Gastroesophageal sphincter (tissue), 4 donors: ENCODE results near the gene EFHD2. TPM values are rescaled to one million over a fixed set of nuclear protein-coding genes. Genes with fewer than 3 reads are reported as not detected.

Experiments used
- ATAC-seq: fragments of 150-250 bp; one replicate; pipeline ENCODE4 v1.9.1; 2016; ENCODE audit warnings: mild to moderate bottlenecking, moderate library complexity
- H3K27ac ChIP-seq, 4 donors: fragments of 200-600 bp; sonication (generic) in 3 of 4; 1 replicate in 3 of 4; 2 replicates in 1 of 4; pipeline ENCODE4 v1.5.1; 2016 to 2019
- H3K27me3 ChIP-seq: fragments of 200-600 bp; sonication (generic); one replicate; pipeline ENCODE4 v1.5.1; 2019
- H3K36me3 ChIP-seq, 2 donors: fragments of 200-600 bp; sonication (generic); one replicate each; pipeline ENCODE4 v1.5.1; 2019; ENCODE audit warnings: control low read depth in 1 of 2
- H3K4me1 ChIP-seq, 3 donors: fragments of 200-600 bp; sonication (generic); 1 replicate in 2 of 3; 2 replicates in 1 of 3; pipeline ENCODE4 v1.5.1; 2016 to 2019; ENCODE audit warnings: control low read depth in 2 of 3
- H3K4me3 ChIP-seq, 2 donors: fragments of 200-600 bp; sonication (generic); one replicate each; pipeline ENCODE4 v1.5.1; 2019; ENCODE audit warnings: mild to moderate bottlenecking in 1 of 2, moderate library complexity in 1 of 2
- H3K9me3 ChIP-seq, 3 donors: fragments of 200-600 bp; sonication (generic); one replicate each; pipeline ENCODE4 v1.5.1; 2017 to 2019; ENCODE audit warnings: control low read depth in 2 of 3
- EP300 ChIP-seq: sonication (generic); formaldehyde crosslinking; IDR thresholded peaks from one replicate; pipeline ENCODE4 v1.6.1; 2017; ENCODE audit warnings: antibody characterized with exemption, mild to moderate bottlenecking
- POLR2A ChIP-seq, 2 donors: fragments of 450-650 bp; IDR thresholded peaks; one replicate each; pipeline ENCODE4 v1.6.1; 2017; ENCODE audit warnings: antibody characterized with exemption in 2 of 2, mild to moderate bottlenecking in 2 of 2, moderate library complexity in 1 of 2
- POLR2AphosphoS5 ChIP-seq: sonication (generic); formaldehyde crosslinking; IDR thresholded peaks from one replicate; pipeline ENCODE4 v1.6.1; 2017; ENCODE audit warnings: antibody characterized with exemption
- whole genome bisulfite sequencing, 2 donors: methylation state at CpG; one replicate each; pipeline ENCODE4 v1.1.5; 2018; ENCODE audit warnings: low coverage in 1 of 2; 5-methylcytosine and 5-hydroxymethylcytosine counted together
- total RNA-seq, 4 donors: library from RNA; depleted of rRNA; stranded (reverse); fragments of >200 nt; gene quantifications; one replicate each; pipeline ENCODE4 v1.1.0, GENCODE V29; 2016
- TF ChIP-seq, protein P1 (sequence below), 4 experiments: fragments of 200-600 bp in 2 of 4; fragments of 450-650 bp in 2 of 4; sonication (generic) in 1 of 4; IDR thresholded peaks; one replicate each; pipeline ENCODE4 v1.5.1; 2017 to 2019; ENCODE audit warnings: antibody characterized with exemption in 4 of 4, mild to moderate bottlenecking in 2 of 4, moderate library complexity in 2 of 4

Gene EFHD2, protein sequence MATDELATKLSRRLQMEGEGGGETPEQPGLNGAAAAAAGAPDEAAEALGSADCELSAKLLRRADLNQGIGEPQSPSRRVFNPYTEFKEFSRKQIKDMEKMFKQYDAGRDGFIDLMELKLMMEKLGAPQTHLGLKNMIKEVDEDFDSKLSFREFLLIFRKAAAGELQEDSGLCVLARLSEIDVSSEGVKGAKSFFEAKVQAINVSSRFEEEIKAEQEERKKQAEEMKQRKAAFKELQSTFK
- total RNA-seq, result 10 to 100 TPM; 26.3 to 60.7 (median 53.7) TPM

DNA sequence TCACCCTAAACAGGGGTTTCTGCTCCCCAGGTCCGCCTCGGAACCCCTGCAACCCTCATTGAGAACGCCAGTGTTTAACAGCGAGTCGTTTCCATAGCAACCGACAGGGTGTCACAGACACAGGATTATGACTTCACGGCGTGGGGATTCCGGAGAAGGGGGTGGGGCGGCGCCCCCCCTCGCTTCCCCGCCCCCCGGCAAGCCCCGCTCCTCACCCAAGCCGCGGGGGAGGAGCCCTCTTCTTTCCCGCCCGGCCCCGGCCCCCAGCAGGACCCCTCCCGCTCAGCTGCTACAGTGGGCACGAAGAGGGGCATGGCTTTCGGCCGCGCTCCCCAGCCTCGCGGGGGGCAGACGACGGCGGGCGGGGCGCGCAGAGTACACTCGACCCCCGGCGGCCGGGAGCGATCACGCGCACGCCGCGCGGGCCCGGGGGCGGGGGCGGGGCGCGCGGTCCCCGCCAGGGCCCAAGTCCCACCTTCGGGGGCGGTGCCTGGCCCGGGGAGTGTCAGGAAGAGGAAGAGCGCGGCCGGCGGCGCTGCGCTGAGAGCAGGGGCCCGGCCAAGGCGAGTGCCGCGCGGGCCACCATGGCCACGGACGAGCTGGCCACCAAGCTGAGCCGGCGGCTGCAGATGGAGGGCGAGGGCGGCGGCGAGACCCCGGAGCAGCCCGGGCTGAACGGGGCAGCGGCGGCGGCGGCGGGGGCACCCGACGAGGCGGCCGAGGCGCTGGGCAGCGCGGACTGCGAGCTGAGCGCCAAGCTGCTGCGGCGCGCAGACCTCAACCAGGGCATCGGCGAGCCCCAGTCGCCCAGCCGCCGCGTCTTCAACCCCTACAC, at the start of gene EFHD2:
Gene EFHD2 (plus strand): TSS at position 501 of the 835 bp plus-strand sequence. CDS start 84 bp downstream, at position 585.
- peak; percentile 89 for ATAC-seq
- Histone ChIP-seq H3K4me3 (peak within 1 kb of the TSS; percentile 68 to 97), H3K36me3 (peaks cover 0 to 5% of the 10 kb centered on the region in 2 donors), H3K27ac (peak within 1 kb of the TSS in 3 of 4 donors; percentile 81 to 89 (median 82)), H3K9me3 (no peaks in the 10 kb centered on the region), H3K4me1 (peaks cover 0 to 77% (median 41%) of the 10 kb centered on the region in 3 donors), H3K27me3 (no peaks in the 10 kb centered on the region)
- TF ChIP-seq, protein P1, sequence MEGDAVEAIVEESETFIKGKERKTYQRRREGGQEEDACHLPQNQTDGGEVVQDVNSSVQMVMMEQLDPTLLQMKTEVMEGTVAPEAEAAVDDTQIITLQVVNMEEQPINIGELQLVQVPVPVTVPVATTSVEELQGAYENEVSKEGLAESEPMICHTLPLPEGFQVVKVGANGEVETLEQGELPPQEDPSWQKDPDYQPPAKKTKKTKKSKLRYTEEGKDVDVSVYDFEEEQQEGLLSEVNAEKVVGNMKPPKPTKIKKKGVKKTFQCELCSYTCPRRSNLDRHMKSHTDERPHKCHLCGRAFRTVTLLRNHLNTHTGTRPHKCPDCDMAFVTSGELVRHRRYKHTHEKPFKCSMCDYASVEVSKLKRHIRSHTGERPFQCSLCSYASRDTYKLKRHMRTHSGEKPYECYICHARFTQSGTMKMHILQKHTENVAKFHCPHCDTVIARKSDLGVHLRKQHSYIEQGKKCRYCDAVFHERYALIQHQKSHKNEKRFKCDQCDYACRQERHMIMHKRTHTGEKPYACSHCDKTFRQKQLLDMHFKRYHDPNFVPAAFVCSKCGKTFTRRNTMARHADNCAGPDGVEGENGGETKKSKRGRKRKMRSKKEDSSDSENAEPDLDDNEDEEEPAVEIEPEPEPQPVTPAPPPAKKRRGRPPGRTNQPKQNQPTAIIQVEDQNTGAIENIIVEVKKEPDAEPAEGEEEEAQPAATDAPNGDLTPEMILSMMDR (IDR thresholded peaks at IDR 0.05), result peak in 1 of 4 experiments; percentile 5
- TF ChIP-seq POLR2AphosphoS5 (peak; percentile 48), POLR2A (IDR thresholded peaks at IDR 0.05) (peak; percentile 76 to 89), EP300 (no peak)
- no CpG with 5 or more reads among the region's 99 CpGs for WGBS, 2 donors

DNA sequence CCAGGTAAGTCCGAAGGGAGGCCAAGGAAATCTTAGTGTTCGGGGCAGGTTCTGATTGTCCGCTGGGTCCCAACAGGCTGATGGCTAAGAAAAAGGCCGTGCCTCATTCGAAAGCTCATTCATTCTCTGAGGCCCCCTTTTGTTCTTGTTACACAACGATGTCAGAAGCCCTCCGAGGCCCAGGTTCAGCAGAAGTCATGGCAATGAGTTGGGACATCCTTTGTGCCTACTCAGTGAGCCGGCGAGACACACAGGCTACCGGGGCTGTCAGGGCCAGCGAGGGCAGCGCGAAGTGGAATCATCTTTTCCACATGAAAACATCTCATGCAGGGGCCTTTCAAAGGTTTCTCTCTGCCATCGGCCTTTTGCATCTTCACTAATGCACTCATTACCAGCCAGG, 49.0 kb upstream of the EFHD2 start:
- Histone ChIP-seq H3K9me3 (no peaks in the 10 kb centered on the region), H3K36me3 (no peaks in the 10 kb centered on the region), H3K4me3 (no peak overlapping the region), H3K4me1 (no peaks in the 10 kb centered on the region), H3K27ac (no peak overlapping the region), H3K27me3 (no peaks in the 10 kb centered on the region)
- WGBS, 2 donors, result 85% methylated on average over 5 to 14 of the region's 14 CpGs
- ATAC-seq, result no peak
- TF ChIP-seq EP300 (no peak), POLR2AphosphoS5 (no peak), POLR2A (IDR thresholded peaks at IDR 0.05) (no peak)
- TF ChIP-seq, protein P1 (IDR thresholded peaks at IDR 0.05), result no peak

DNA sequence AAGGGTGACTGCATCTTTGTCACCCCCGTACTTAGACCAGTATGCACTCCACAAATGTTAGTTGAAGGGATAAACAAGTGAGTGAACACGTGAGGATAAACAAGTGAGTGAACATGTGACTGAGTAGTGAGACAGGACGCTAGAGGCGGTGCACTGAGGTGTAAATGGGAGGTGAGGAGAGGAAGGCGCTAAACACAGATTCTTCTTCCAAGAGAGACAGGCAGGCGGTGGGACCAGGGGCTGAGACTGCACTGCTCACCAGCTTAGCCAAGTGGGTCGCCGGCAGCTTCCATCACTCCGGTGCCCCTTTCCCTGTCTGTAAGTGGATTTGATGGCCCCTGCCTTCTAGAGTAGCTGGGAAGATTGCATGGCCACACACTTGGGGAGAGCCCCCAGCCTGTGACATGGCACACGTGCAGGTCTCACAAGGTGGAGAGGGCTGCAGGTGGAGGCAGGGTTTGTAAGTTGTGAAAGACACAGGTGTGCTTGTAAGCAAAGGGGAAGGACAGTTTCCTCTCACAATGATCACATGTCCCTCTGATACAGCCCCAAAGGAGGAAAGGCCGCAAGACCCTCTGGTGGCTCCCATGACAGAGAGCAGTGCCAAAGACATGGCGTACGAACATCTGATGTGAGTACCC, 47.5 kb upstream of the EFHD2 start:
- Histone ChIP-seq H3K27me3 (no peaks in the 10 kb centered on the region), H3K36me3 (no peaks in the 10 kb centered on the region), H3K9me3 (no peaks in the 10 kb centered on the region), H3K4me3 (no peak overlapping the region), H3K27ac (no peak overlapping the region), H3K4me1 (no peaks in the 10 kb centered on the region)
- TF ChIP-seq EP300 (no peak), POLR2A (IDR thresholded peaks at IDR 0.05) (no peak), POLR2AphosphoS5 (no peak)
- TF ChIP-seq, protein P1 (IDR thresholded peaks at IDR 0.05), result no peak
- WGBS, 2 donors, result 80 to 95% methylated on average over 3 to 10 of the region's 13 CpGs
- ATAC-seq, result no peak

DNA sequence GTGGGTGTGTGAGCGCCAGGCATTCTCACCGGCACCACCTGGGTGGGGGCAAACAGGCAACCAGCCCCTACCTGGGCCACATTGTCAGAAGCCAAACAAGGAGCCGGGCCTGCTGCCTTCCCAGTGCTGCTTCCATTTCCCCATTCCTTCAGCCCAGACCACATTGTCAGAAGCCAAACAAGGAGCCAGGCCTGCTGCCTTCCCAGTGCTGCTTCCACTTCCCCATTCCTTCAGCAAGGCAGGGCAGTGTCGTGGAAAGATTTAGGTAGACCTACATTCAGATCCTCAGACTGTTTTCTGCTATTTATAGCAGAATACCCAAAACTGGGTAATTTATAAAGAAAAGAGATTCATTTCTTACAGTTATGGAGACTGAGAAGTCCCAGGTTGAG, 47.0 kb upstream of the EFHD2 start:
- ATAC-seq, result no peak
- no peaks in the 10 kb centered on the region for H3K27me3 ChIP-seq
- H3K27ac ChIP-seq, result no peak overlapping the region
- H3K36me3 ChIP-seq, result no peaks in the 10 kb centered on the region
- H3K9me3 ChIP-seq, result no peaks in the 10 kb centered on the region
- WGBS, 2 donors, result 100% methylated on average over 1 to 2 of the region's 4 CpGs
- no peaks in the 10 kb centered on the region for H3K4me1 ChIP-seq
- TF ChIP-seq EP300 (no peak), POLR2AphosphoS5 (no peak), POLR2A (IDR thresholded peaks at IDR 0.05) (no peak)
- TF ChIP-seq, protein P1 (IDR thresholded peaks at IDR 0.05), result no peak
- H3K4me3 ChIP-seq, result no peak overlapping the region
